ENCODE results near the gene UBE2F.

Gene UBE2F

DNA sequence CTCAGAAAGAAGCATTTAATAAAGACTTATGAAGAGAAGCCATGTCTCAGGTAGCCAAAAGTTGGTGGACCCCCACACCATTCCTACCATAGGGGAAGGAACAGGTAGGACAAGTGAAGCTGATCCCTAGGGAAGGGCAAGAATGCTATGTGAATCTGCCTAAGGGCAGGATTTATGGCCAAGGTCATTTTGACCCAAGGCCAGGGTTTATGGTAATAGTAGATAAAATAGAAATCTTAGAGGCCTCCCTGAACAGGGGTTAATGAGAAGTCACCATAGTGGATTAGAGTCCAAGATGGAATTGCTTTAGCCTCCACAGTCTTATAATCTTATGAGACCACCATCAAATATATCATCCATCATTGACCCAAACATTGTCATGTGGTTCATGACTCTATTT lies 26.0 kb upstream of the UBE2F start:
- H4K12ac ChIP-seq (ENCODE audit: low read depth, low read length): no peak overlapping the region
- no peak overlapping the region for H3K9ac ChIP-seq (ENCODE audit: low read length)
- H2BK12ac ChIP-seq (ENCODE audit: low read length): no peak overlapping the region
- no peak overlapping the region for H2BK5ac ChIP-seq (ENCODE audit: low read depth, low read length, poor library complexity)
- H3K4me3 ChIP-seq (ENCODE audit: low read depth, low read length): no peak overlapping the region
- H4K91ac ChIP-seq (ENCODE audit: low read depth, low read length): no peak overlapping the region
- no peaks in the 10 kb centered on the region for H3K36me3 ChIP-seq (ENCODE audit: control insufficient read depth in 1 of 2, insufficient read depth in 2 of 2, low read length in 2 of 2)
- no peak overlapping the region for H3K4me2 ChIP-seq (ENCODE audit: low read length)
- no peak overlapping the region for H2AFZ ChIP-seq (ENCODE audit: insufficient read depth, low read length, poor library complexity)
- H3K18ac ChIP-seq (ENCODE audit: low read length): no peak overlapping the region
- H3K79me1 ChIP-seq (ENCODE audit: low read length): no peaks in the 10 kb centered on the region
- H4K8ac ChIP-seq (ENCODE audit: low read depth, low read length): no peak overlapping the region
- H3K14ac ChIP-seq (ENCODE audit: low read length): no peak overlapping the region
- peaks cover 3 to 9% of the 10 kb centered on the region in 2 experiments for H3K4me1 ChIP-seq (ENCODE audit: control insufficient read depth in 1 of 2, insufficient read depth in 2 of 2, low read length in 2 of 2)
- no peaks in the 10 kb centered on the region for H3K79me2 ChIP-seq (ENCODE audit: control insufficient read depth, insufficient read depth, low read length, poor library complexity)
- H2AK5ac ChIP-seq (ENCODE audit: low read length): no peak overlapping the region
- peak in 1 of 2 donors; percentile 36 for DNase-seq
- H3K23ac ChIP-seq (ENCODE audit: low read length): no peak overlapping the region
- no peak overlapping the region for H3K27ac ChIP-seq (ENCODE audit: low read depth, low read length)
- no peak overlapping the region for H3K4ac ChIP-seq (ENCODE audit: low read depth, low read length)
- H3K27me3 ChIP-seq (ENCODE audit: insufficient read depth, low read length): no peaks in the 10 kb centered on the region
- H2BK120ac ChIP-seq (ENCODE audit: insufficient read depth, low read length, poor library complexity): no peak overlapping the region
- H3K9me3 ChIP-seq (ENCODE audit: insufficient read depth, low read depth, low read length): peaks cover 23% of the 10 kb centered on the region

DNA sequence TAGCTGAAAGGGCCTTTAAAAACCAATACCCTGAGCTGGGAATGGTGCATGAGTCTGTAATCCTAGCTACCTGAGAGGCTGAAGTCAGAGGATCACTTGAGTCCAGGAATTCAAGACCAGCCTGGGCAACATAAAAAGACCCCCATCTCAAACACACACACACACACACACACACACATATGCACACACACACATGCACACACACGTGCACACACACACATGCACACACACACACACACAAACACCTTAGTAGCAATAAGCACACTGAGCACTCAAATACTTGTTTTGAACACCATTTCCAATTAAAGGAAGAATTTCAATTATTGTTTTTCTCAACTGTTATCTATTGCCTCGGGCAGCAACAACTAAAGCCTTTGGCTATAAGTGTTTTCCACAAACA lies 25.6 kb upstream of the UBE2F start:
- no peak overlapping the region for H3K18ac ChIP-seq (ENCODE audit: low read length)
- no CpG with 5 or more reads among the region's 2 CpGs for WGBS (ENCODE audit: extremely low coverage, insufficient coverage, insufficient read length)
- no peak overlapping the region for H2BK5ac ChIP-seq (ENCODE audit: low read depth, low read length, poor library complexity)
- H4K8ac ChIP-seq (ENCODE audit: low read depth, low read length): no peak overlapping the region
- H2BK120ac ChIP-seq (ENCODE audit: insufficient read depth, low read length, poor library complexity): no peak overlapping the region
- H3K36me3 ChIP-seq (ENCODE audit: control insufficient read depth in 1 of 2, insufficient read depth in 2 of 2, low read length in 2 of 2): no peaks in the 10 kb centered on the region
- H3K14ac ChIP-seq (ENCODE audit: low read length): no peak overlapping the region
- H2AFZ ChIP-seq (ENCODE audit: insufficient read depth, low read length, poor library complexity): no peak overlapping the region
- no peak overlapping the region for H3K23ac ChIP-seq (ENCODE audit: low read length)
- H3K4me1 ChIP-seq (ENCODE audit: control insufficient read depth in 1 of 2, insufficient read depth in 2 of 2, low read length in 2 of 2): peaks cover 2 to 7% of the 10 kb centered on the region in 2 experiments
- no peak overlapping the region for H3K4me3 ChIP-seq (ENCODE audit: low read depth, low read length)
- peaks cover 24% of the 10 kb centered on the region for H3K9me3 ChIP-seq (ENCODE audit: insufficient read depth, low read depth, low read length)
- no peak overlapping the region for H4K91ac ChIP-seq (ENCODE audit: low read depth, low read length)
- H3K9ac ChIP-seq (ENCODE audit: low read length): no peak overlapping the region
- H3K79me1 ChIP-seq (ENCODE audit: low read length): no peaks in the 10 kb centered on the region
- H4K12ac ChIP-seq (ENCODE audit: low read depth, low read length): no peak overlapping the region
- peak in 1 of 2 donors; percentile 75 for DNase-seq
- H3K4ac ChIP-seq (ENCODE audit: low read depth, low read length): no peak overlapping the region
- no peak overlapping the region for H3K4me2 ChIP-seq (ENCODE audit: low read length)
- no peaks in the 10 kb centered on the region for H3K79me2 ChIP-seq (ENCODE audit: control insufficient read depth, insufficient read depth, low read length, poor library complexity)
- H3K27ac ChIP-seq (ENCODE audit: low read depth, low read length): no peak overlapping the region
- no peak overlapping the region for H2BK12ac ChIP-seq (ENCODE audit: low read length)
- H2AK5ac ChIP-seq (ENCODE audit: low read length): no peak overlapping the region
- H3K27me3 ChIP-seq (ENCODE audit: insufficient read depth, low read length): no peaks in the 10 kb centered on the region

DNA sequence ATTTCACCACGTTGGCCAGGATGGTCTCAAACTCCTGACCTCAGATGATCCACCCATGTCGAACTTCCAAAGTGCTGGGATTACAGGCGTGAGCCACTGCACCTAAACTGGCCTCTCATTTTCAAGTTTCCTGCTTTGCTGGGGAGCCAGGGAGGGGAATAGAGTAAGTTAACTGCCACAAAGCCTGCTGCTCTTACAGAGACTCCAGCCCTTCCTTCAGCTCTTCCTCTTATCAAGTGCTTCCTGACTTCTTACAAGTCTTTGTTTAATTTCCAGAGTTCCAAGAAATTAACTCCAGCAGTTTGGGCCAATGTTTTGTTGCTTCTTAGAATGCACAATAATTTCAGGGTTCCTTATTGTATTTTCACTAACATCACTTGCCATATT lies 24.3 kb upstream of the UBE2F start:
- Histone ChIP-seq H3K4me1 (ENCODE audit: control insufficient read depth in 1 of 2, insufficient read depth in 2 of 2, low read length in 2 of 2) (peaks cover 2 to 7% of the 10 kb centered on the region in 2 experiments), H3K14ac (ENCODE audit: low read length) (no peak overlapping the region), H2BK12ac (ENCODE audit: low read length) (no peak overlapping the region), H3K27me3 (ENCODE audit: insufficient read depth, low read length) (no peaks in the 10 kb centered on the region), H2AK5ac (ENCODE audit: low read length) (no peak overlapping the region), H3K9me3 (ENCODE audit: insufficient read depth, low read depth, low read length) (peaks cover 24% of the 10 kb centered on the region), H3K4me2 (ENCODE audit: low read length) (no peak overlapping the region), H2AFZ (ENCODE audit: insufficient read depth, low read length, poor library complexity) (no peak overlapping the region), H3K4me3 (ENCODE audit: low read depth, low read length) (no peak overlapping the region), H2BK5ac (ENCODE audit: low read depth, low read length, poor library complexity) (no peak overlapping the region), H3K9ac (ENCODE audit: low read length) (no peak overlapping the region), H4K91ac (ENCODE audit: low read depth, low read length) (no peak overlapping the region), H3K4ac (ENCODE audit: low read depth, low read length) (no peak overlapping the region), H3K36me3 (ENCODE audit: control insufficient read depth in 1 of 2, insufficient read depth in 2 of 2, low read length in 2 of 2) (no peaks in the 10 kb centered on the region), H4K8ac (ENCODE audit: low read depth, low read length) (no peak overlapping the region), H4K12ac (ENCODE audit: low read depth, low read length) (no peak overlapping the region), H3K27ac (ENCODE audit: low read depth, low read length) (no peak overlapping the region), H3K23ac (ENCODE audit: low read length) (no peak overlapping the region), H2BK120ac (ENCODE audit: insufficient read depth, low read length, poor library complexity) (no peak overlapping the region), H3K79me2 (ENCODE audit: control insufficient read depth, insufficient read depth, low read length, poor library complexity) (no peaks in the 10 kb centered on the region), H3K79me1 (ENCODE audit: low read length) (no peaks in the 10 kb centered on the region), H3K18ac (ENCODE audit: low read length) (no peak overlapping the region)
- no CpG with 5 or more reads among the region's 3 CpGs for WGBS (ENCODE audit: extremely low coverage, insufficient coverage, insufficient read length)
- no peak for DNase-seq

DNA sequence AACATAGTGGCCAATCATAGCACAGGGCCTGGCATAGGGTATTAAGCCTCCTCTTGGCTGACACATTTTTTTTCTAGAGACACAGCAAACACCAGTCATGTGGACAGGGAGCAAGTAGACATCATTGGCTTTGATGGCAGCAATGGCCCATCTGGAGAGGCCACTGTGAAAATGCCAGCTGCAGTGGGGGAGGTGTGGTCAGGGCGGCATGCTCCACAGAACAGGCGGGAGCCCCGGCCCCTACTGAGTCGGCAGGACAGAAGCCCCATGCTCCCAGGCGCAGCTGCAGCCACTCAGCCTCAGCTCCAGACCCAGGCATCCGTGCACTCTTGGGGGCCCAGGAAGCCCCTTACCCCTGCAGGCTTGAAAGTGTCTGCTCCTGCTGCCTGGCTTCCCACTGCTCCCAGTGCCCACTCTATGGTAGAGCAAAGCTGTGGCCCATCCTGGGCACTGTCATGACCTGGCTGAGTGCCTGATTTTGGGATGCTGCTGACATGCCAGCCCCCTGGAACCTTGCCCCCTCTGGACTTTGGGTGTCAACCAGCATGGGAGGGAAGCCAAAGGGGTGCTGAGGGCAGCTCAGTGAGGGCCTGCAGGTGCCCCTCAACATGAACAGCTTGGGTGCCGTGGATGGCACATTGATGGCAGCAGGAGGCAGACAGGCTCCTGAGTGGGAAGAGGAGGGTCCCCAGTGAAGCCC lies 23.3 kb upstream of the UBE2F start:
- Histone ChIP-seq H3K27ac (ENCODE audit: low read depth, low read length) (no peak overlapping the region), H3K9ac (ENCODE audit: low read length) (no peak overlapping the region), H3K36me3 (ENCODE audit: control insufficient read depth in 1 of 2, insufficient read depth in 2 of 2, low read length in 2 of 2) (no peaks in the 10 kb centered on the region), H2BK120ac (ENCODE audit: insufficient read depth, low read length, poor library complexity) (no peak overlapping the region), H2BK5ac (ENCODE audit: low read depth, low read length, poor library complexity) (no peak overlapping the region), H3K4ac (ENCODE audit: low read depth, low read length) (no peak overlapping the region), H2AFZ (ENCODE audit: insufficient read depth, low read length, poor library complexity) (no peak overlapping the region), H3K9me3 (ENCODE audit: insufficient read depth, low read depth, low read length) (peaks cover 24% of the 10 kb centered on the region), H4K91ac (ENCODE audit: low read depth, low read length) (no peak overlapping the region), H3K79me1 (ENCODE audit: low read length) (no peaks in the 10 kb centered on the region), H3K14ac (ENCODE audit: low read length) (no peak overlapping the region), H2BK12ac (ENCODE audit: low read length) (no peak overlapping the region), H3K27me3 (ENCODE audit: insufficient read depth, low read length) (no peaks in the 10 kb centered on the region), H3K79me2 (ENCODE audit: control insufficient read depth, insufficient read depth, low read length, poor library complexity) (no peaks in the 10 kb centered on the region), H4K12ac (ENCODE audit: low read depth, low read length) (no peak overlapping the region), H3K18ac (ENCODE audit: low read length) (no peak overlapping the region), H3K4me1 (ENCODE audit: control insufficient read depth in 1 of 2, insufficient read depth in 2 of 2, low read length in 2 of 2) (peaks cover 2 to 7% of the 10 kb centered on the region in 2 experiments), H3K4me2 (ENCODE audit: low read length) (no peak overlapping the region), H4K8ac (ENCODE audit: low read depth, low read length) (no peak overlapping the region), H3K23ac (ENCODE audit: low read length) (no peak overlapping the region), H2AK5ac (ENCODE audit: low read length) (no peak overlapping the region), H3K4me3 (ENCODE audit: low read depth, low read length) (no peak overlapping the region)
- no peak for DNase-seq
- no CpG with 5 or more reads among the region's 7 CpGs for WGBS (ENCODE audit: extremely low coverage, insufficient coverage, insufficient read length)
